Measurements from ENCODE around the gene TARS3.
"Not testable (repeated sequence)": the region's sequence is repeated elsewhere in the genome, so short reads cannot be mapped to it uniquely, and the experiment has no call there.

Gene TARS3

GRCh38 chr15:101723874-101724674 lies at the start of gene TARS3:
Gene TARS3 (minus strand): TSS chr15:101724473. CDS start chr15:101724387, 86 bp downstream.
- peak; percentile 98 for DNase-seq

- DNase-seq, result peak; percentile 46
Measured at GRCh38 chr15:101773496-101774100, 49.3 kb upstream of the TARS3 start.

- no peak for DNase-seq
Measured at GRCh38 chr15:101772921-101773320, 48.6 kb upstream of the TARS3 start.

GRCh38 chr15:101767083-101767640 lies 42.9 kb upstream of the TARS3 start:
- DNase-seq, result peak; percentile 54

GRCh38 chr15:101765772-101766456 lies 41.6 kb upstream of the TARS3 start:
- DNase-seq, result no peak

- DNase-seq, result not testable (repeated sequence)
Measured at GRCh38 chr15:101765340-101765671, 41.0 kb upstream of the TARS3 start.

GRCh38 chr15:101764669-101765339 lies 40.5 kb upstream of the TARS3 start:
- not testable (repeated sequence) for DNase-seq

GRCh38 chr15:101746716-101747082 lies 22.4 kb upstream of the TARS3 start:
- not testable (repeated sequence) for DNase-seq

GRCh38 chr15:101734837-101735236 lies 10.6 kb upstream of the TARS3 start:
- DNase-seq, result not testable (repeated sequence)

- no peak for DNase-seq
Measured at GRCh38 chr15:101733545-101733944, 9.3 kb upstream of the TARS3 start.

GRCh38 chr15:101732772-101733171 lies 8.5 kb upstream of the TARS3 start:
- no peak for DNase-seq

- DNase-seq, result no peak
Measured at GRCh38 chr15:101731746-101732145, 7.5 kb upstream of the TARS3 start.

GRCh38 chr15:101727186-101727585 lies 2.9 kb upstream of the TARS3 start:
- no peak for DNase-seq

GRCh38 chr15:101725073-101725472 lies 800 bp upstream of the TARS3 start:
- no peak for DNase-seq

GRCh38 chr15:101724675-101725005 lies 367 bp upstream of the TARS3 start:
- DNase-seq, result no peak

GRCh38 chr15:101723171-101723873 lies 951 bp downstream of the TARS3 start:
- peak; percentile 59 for DNase-seq

GRCh38 chr15:101718896-101719295 lies 5.4 kb downstream of the TARS3 start:
- no peak for DNase-seq

GRCh38 chr15:101712078-101712477 lies 12.2 kb downstream of the TARS3 start:
- no peak for DNase-seq

- DNase-seq, result no peak
Measured at GRCh38 chr15:101710806-101711205, 13.5 kb downstream of the TARS3 start.

- no peak for DNase-seq
Measured at GRCh38 chr15:101709466-101709865, 14.8 kb downstream of the TARS3 start.

GRCh38 chr15:101707983-101708382 lies 16.3 kb downstream of the TARS3 start:
- no peak for DNase-seq

- DNase-seq, result no peak
Measured at GRCh38 chr15:101702077-101702476, 22.2 kb downstream of the TARS3 start.

- DNase-seq, result no peak
Measured at GRCh38 chr15:101698314-101698713, 26.0 kb downstream of the TARS3 start.

Data from activated CD8-positive, alpha-beta memory T cell treated with anti-CD3 and anti-CD28 coated beads for 24 hours (primary cell).